Right renal pelvis (tissue), 4 donors: ENCODE data around the gene UBE2QL1. TPM values are rescaled to one million over a fixed set of nuclear protein-coding genes. Genes with fewer than 3 reads are reported as not detected.
"Not testable (repeated sequence)": the region's sequence is repeated elsewhere in the genome, so short reads cannot be mapped to it uniquely, and the experiment has no call there.

Source experiments
- DNase-seq, 4 donors: peaks; one replicate each; pipeline ENCODE4 v3.0.0-alpha.2; 2013; ENCODE audit warnings: low read depth in 4 of 4, low spot score in 3 of 4, missing footprints in 1 of 4
- polyA plus RNA-seq, 4 donors: library from polyadenylated mRNA; unstranded; fragments of 120-200 nt; gene quantifications; one replicate each; pipeline ENCODE4 v1.2.1, GENCODE V29; 2013; ENCODE audit not compliant: insufficient read length in 4 of 4

Gene UBE2QL1
- polyA plus RNA-seq, 4 donors = 0.91 to 1.1 (median 1.0) TPM

- DNase-seq = no peak
Measured at GRCh38 chr5:6493681-6494454, 45.2 kb downstream of the UBE2QL1 start.

GRCh38 chr5:6494939-6495338 is 46.3 kb downstream of the UBE2QL1 start:
- no peak for DNase-seq

- no peak for DNase-seq
Measured at GRCh38 chr5:6495433-6496206, 47.0 kb downstream of the UBE2QL1 start.

GRCh38 chr5:6496207-6496584 is 47.5 kb downstream of the UBE2QL1 start:
- DNase-seq = no peak

- DNase-seq = no peak
Measured at GRCh38 chr5:6496636-6497035, 48.0 kb downstream of the UBE2QL1 start.

- no peak for DNase-seq
Measured at GRCh38 chr5:6497262-6497661, 48.6 kb downstream of the UBE2QL1 start.

GRCh38 chr5:6498968-6499367 is 50.3 kb downstream of the UBE2QL1 start:
- DNase-seq = no peak

- DNase-seq = no peak
Measured at GRCh38 chr5:6501701-6502100, 53.0 kb downstream of the UBE2QL1 start.

GRCh38 chr5:6502421-6502820 is 53.8 kb downstream of the UBE2QL1 start:
- no peak for DNase-seq

GRCh38 chr5:6503342-6503741 is 54.7 kb downstream of the UBE2QL1 start:
- DNase-seq = no peak

- DNase-seq = no peak
Measured at GRCh38 chr5:6504677-6505415, 56.2 kb downstream of the UBE2QL1 start.

- DNase-seq = no peak
Measured at GRCh38 chr5:6505416-6505755, 56.7 kb downstream of the UBE2QL1 start.

GRCh38 chr5:6505783-6506557 is 57.3 kb downstream of the UBE2QL1 start:
- no peak for DNase-seq

- no peak for DNase-seq
Measured at GRCh38 chr5:6506611-6507010, 58.0 kb downstream of the UBE2QL1 start.

- no peak for DNase-seq
Measured at GRCh38 chr5:6508931-6509330, 60.3 kb downstream of the UBE2QL1 start.

GRCh38 chr5:6510132-6510531 is 61.5 kb downstream of the UBE2QL1 start:
- no peak for DNase-seq

GRCh38 chr5:6510973-6511372 is 62.3 kb downstream of the UBE2QL1 start:
- DNase-seq = no peak

- not testable (repeated sequence) for DNase-seq
Measured at GRCh38 chr5:6515812-6516211, 67.2 kb downstream of the UBE2QL1 start.

- DNase-seq = no peak
Measured at GRCh38 chr5:6516823-6517222, 68.2 kb downstream of the UBE2QL1 start.

- no peak for DNase-seq
Measured at GRCh38 chr5:6517510-6517909, 68.9 kb downstream of the UBE2QL1 start.
